Stomach smooth muscle (tissue), 2 donors: ENCODE data around the gene RNF13.

Experiments
- H3K27ac ChIP-seq: one replicate; pipeline ENCODE4 v1.7.0; 2013; ENCODE audit warnings: mild to moderate bottlenecking, low read length, inconsistent platforms
- H3K27me3 ChIP-seq, 2 donors: one replicate each; pipeline ENCODE4 v1.7.0; 2013; ENCODE audit warnings: low read length in 2 of 2; ENCODE audit not compliant: insufficient read depth in 2 of 2, control insufficient read depth in 1 of 2
- H3K36me3 ChIP-seq, 2 donors: one replicate each; pipeline ENCODE4 v1.7.0; 2013; ENCODE audit warnings: low read length in 2 of 2; ENCODE audit not compliant: control insufficient read depth in 2 of 2, insufficient read depth in 2 of 2
- H3K4me1 ChIP-seq: one replicate; pipeline ENCODE4 v1.7.0; 2013; ENCODE audit warnings: low read length; ENCODE audit not compliant: control insufficient read depth, insufficient read depth
- H3K4me3 ChIP-seq, 2 donors: one replicate each; pipeline ENCODE4 v1.7.0; 2013; ENCODE audit warnings: low read length in 2 of 2
- H3K9ac ChIP-seq, 2 donors: one replicate each; pipeline ENCODE4 v1.7.0; 2013; ENCODE audit warnings: low read length in 2 of 2, mild to moderate bottlenecking in 1 of 2
- H3K9me3 ChIP-seq, 2 donors: one replicate each; pipeline ENCODE4 v1.7.0; 2013; ENCODE audit warnings: low read length in 2 of 2; ENCODE audit not compliant: control insufficient read depth in 2 of 2
- donor health status: healthy.
- donor health status: Pancreatic carcinoma.

The RNF13 gene

GRCh38 chr3:149812606-149813366 is at the start of gene RNF13:
Gene RNF13, plus strand, starts transcription at chr3:149813215. Its CDS starts 32,812 bp downstream, at chr3:149846027.
- Histone ChIP-seq H3K9me3 (no peaks in the 10 kb centered on the region), H3K27ac (peak within 1 kb of the TSS; percentile 96), H3K27me3 (no peaks in the 10 kb centered on the region), H3K9ac (peak within 1 kb of the TSS; percentile 82 to 88), H3K4me1 (peaks cover 7% of the 10 kb centered on the region), H3K36me3 (no peaks in the 10 kb centered on the region), H3K4me3 (peak within 1 kb of the TSS; percentile 86 to 96)

- Histone ChIP-seq H3K9me3 (no peaks in the 10 kb centered on the region), H3K9ac (no peak overlapping the region), H3K27ac (no peak overlapping the region), H3K4me1 (no peaks in the 10 kb centered on the region), H3K27me3 (peaks cover 4 to 22% of the 10 kb centered on the region in 2 donors), H3K36me3 (no peaks in the 10 kb centered on the region), H3K4me3 (no peak overlapping the region)
Measured at GRCh38 chr3:149763565-149764195, 49.3 kb upstream of the RNF13 start.

- Histone ChIP-seq H3K4me3 (no peak overlapping the region), H3K27me3 (peaks cover 4 to 22% of the 10 kb centered on the region in 2 donors), H3K9me3 (no peaks in the 10 kb centered on the region), H3K9ac (no peak overlapping the region), H3K4me1 (no peaks in the 10 kb centered on the region), H3K36me3 (no peaks in the 10 kb centered on the region), H3K27ac (no peak overlapping the region)
Measured at GRCh38 chr3:149764302-149764701, 48.7 kb upstream of the RNF13 start.

GRCh38 chr3:149765762-149766334 is 47.2 kb upstream of the RNF13 start:
- Histone ChIP-seq H3K9ac (no peak overlapping the region), H3K36me3 (no peaks in the 10 kb centered on the region), H3K4me1 (no peaks in the 10 kb centered on the region), H3K27me3 (peaks cover 4 to 22% of the 10 kb centered on the region in 2 donors), H3K9me3 (no peaks in the 10 kb centered on the region), H3K27ac (no peak overlapping the region), H3K4me3 (no peak overlapping the region)

GRCh38 chr3:149767720-149768119 is 45.3 kb upstream of the RNF13 start:
- H3K9ac ChIP-seq, result no peak overlapping the region
- H3K27me3 ChIP-seq, result peaks cover 4 to 20% of the 10 kb centered on the region in 2 donors
- no peaks in the 10 kb centered on the region for H3K9me3 ChIP-seq
- H3K4me1 ChIP-seq, result no peaks in the 10 kb centered on the region
- H3K27ac ChIP-seq, result no peak overlapping the region
- H3K36me3 ChIP-seq, result no peaks in the 10 kb centered on the region
- no peak overlapping the region for H3K4me3 ChIP-seq

GRCh38 chr3:149768704-149769103 is 44.3 kb upstream of the RNF13 start:
- Histone ChIP-seq H3K27me3 (peaks cover 4 to 14% of the 10 kb centered on the region in 2 donors), H3K36me3 (no peaks in the 10 kb centered on the region), H3K4me3 (no peak overlapping the region), H3K4me1 (no peaks in the 10 kb centered on the region), H3K27ac (no peak overlapping the region), H3K9me3 (no peaks in the 10 kb centered on the region), H3K9ac (no peak overlapping the region)

- Histone ChIP-seq H3K36me3 (no peaks in the 10 kb centered on the region), H3K4me3 (no peak overlapping the region), H3K4me1 (no peaks in the 10 kb centered on the region)
Measured at GRCh38 chr3:149770246-149770645, 42.8 kb upstream of the RNF13 start.

GRCh38 chr3:149771652-149772271 is 41.3 kb upstream of the RNF13 start:
- H3K27me3 ChIP-seq, result peaks cover 0 to 4% of the 10 kb centered on the region in 2 donors
- H3K27ac ChIP-seq, result no peak overlapping the region
- no peaks in the 10 kb centered on the region for H3K9me3 ChIP-seq
- H3K4me1 ChIP-seq, result no peaks in the 10 kb centered on the region
- no peak overlapping the region for H3K4me3 ChIP-seq
- H3K9ac ChIP-seq, result no peak overlapping the region
- H3K36me3 ChIP-seq, result no peaks in the 10 kb centered on the region

More at GRCh38 chr3:149770246-149770645, 42.8 kb upstream of the RNF13 start:
- Histone ChIP-seq H3K27ac (no peak overlapping the region), H3K27me3 (peaks cover 0 to 4% of the 10 kb centered on the region in 2 donors), H3K9me3 (no peaks in the 10 kb centered on the region), H3K9ac (no peak overlapping the region)

- H3K36me3 ChIP-seq, result no peaks in the 10 kb centered on the region
- no peak overlapping the region for H3K27ac ChIP-seq
- peaks cover 0 to 4% of the 10 kb centered on the region in 2 donors for H3K27me3 ChIP-seq
- no peaks in the 10 kb centered on the region for H3K4me1 ChIP-seq
- H3K9ac ChIP-seq, result no peak overlapping the region
- H3K4me3 ChIP-seq, result no peak overlapping the region
- no peaks in the 10 kb centered on the region for H3K9me3 ChIP-seq
Measured at GRCh38 chr3:149772861-149773260, 40.2 kb upstream of the RNF13 start.

- no peak overlapping the region for H3K4me3 ChIP-seq
- no peak overlapping the region for H3K27ac ChIP-seq
- H3K27me3 ChIP-seq, result no peaks in the 10 kb centered on the region
- H3K36me3 ChIP-seq, result no peaks in the 10 kb centered on the region
- no peaks in the 10 kb centered on the region for H3K9me3 ChIP-seq
- no peak overlapping the region for H3K9ac ChIP-seq
- no peaks in the 10 kb centered on the region for H3K4me1 ChIP-seq
Measured at GRCh38 chr3:149776170-149776569, 36.8 kb upstream of the RNF13 start.
